Activated T-cell treated with anti-CD3 and anti-CD28 coated beads, Interleukin-2, amount 50 U/mL, for 72 hours (primary cell): ENCODE results near the gene EPHB3. TPM values are rescaled to one million over a fixed set of nuclear protein-coding genes. Genes with fewer than 3 reads are reported as not detected.

Experiments
- ATAC-seq, 2 donors: fragments of 150-1000 bp; cut with Tn5 transposase; replicated peaks in 1 of 2; 2 replicates each; pipeline ENCODE4 v1.10.0; 2021; ENCODE audit warnings: moderate library complexity in 2 of 2, mild to moderate bottlenecking in 1 of 2
- DNase-seq, 2 donors: peaks; one replicate each; pipeline ENCODE4 v3.0.0; 2021 to 2022; ENCODE audit warnings: mixed read lengths in 1 of 2
- H3K27ac Mint-ChIP-seq: one replicate; pipeline ENCODE4 v1.8.0; 2022; ENCODE audit warnings: mild to moderate bottlenecking, moderate library complexity, mixed read lengths
- H3K27me3 Mint-ChIP-seq: one replicate; pipeline ENCODE4 v1.8.0; 2022; ENCODE audit warnings: low read depth, mixed read lengths
- H3K36me3 Mint-ChIP-seq, 2 donors: one replicate each; pipeline ENCODE4 v1.8.0; 2022; ENCODE audit warnings: mixed read lengths in 2 of 2, mild to moderate bottlenecking in 1 of 2; ENCODE audit not compliant: insufficient read depth in 2 of 2
- H3K4me1 Mint-ChIP-seq: one replicate; pipeline ENCODE4 v1.8.0; 2022; ENCODE audit warnings: low read depth, mixed read lengths
- H3K4me3 Mint-ChIP-seq, 2 donors: one replicate each; pipeline ENCODE4 v1.8.0; 2022; ENCODE audit warnings: mild to moderate bottlenecking in 2 of 2, mixed read lengths in 2 of 2, moderate library complexity in 2 of 2
- H3K9me3 Mint-ChIP-seq, 2 donors: one replicate each; pipeline ENCODE4 v1.8.0; 2022; ENCODE audit warnings: mixed read lengths in 2 of 2
- total RNA-seq, 2 donors: library from RNA; stranded (reverse); gene quantifications; one replicate each; pipeline ENCODE4 v1.2.3, GENCODE V29; 2022

EPHB3 gene
- total RNA-seq, 2 donors from 2014 or later = 0.12 to 0.50 TPM

DNA sequence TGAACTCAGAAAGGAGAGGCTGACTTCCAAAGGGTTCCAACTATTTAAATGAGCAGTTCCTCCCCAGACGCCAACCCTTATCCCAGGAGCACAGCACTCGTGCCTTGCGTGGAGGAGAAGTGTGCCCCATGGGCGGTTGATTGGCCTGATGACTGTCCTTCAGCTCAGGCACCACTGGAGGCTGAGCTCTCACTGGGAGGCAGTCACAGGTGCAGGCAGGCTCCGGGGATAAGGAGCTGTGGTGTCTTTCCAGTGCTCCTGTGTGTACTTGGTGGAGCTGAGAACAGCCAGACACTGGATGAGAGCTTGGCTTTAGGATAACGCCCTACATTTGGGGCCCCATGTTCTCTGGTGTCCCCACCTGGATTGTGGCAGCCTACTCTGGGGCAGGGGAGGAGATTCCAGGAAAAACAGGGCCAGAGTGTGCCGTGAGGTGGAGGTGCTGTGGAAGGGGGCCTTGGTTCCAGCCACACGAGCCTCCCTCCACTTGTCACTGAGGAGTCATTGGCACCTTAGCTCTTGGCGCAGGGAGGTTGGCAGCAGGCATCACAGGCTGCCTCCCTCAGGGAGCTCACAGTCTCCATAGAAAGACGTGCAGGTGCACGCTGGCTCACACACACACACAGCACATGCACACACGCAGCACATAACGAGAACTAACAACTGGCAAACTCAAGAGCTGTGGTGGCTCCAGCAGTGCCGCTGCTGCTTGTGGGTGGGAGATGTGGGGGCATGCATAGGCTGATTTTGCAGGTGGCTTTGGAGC lies 22.7 kb upstream of the EPHB3 start:
- H3K27ac Mint-ChIP-seq = no peak overlapping the region
- ATAC-seq (no peak), DNase-seq (no peak)
- peaks cover 5% of the 10 kb centered on the region for H3K4me1 Mint-ChIP-seq
- H3K4me3 Mint-ChIP-seq = no peak overlapping the region
- no peaks in the 10 kb centered on the region for H3K36me3 Mint-ChIP-seq
- H3K27me3 Mint-ChIP-seq = peaks cover 29% of the 10 kb centered on the region
- no peaks in the 10 kb centered on the region for H3K9me3 Mint-ChIP-seq

DNA sequence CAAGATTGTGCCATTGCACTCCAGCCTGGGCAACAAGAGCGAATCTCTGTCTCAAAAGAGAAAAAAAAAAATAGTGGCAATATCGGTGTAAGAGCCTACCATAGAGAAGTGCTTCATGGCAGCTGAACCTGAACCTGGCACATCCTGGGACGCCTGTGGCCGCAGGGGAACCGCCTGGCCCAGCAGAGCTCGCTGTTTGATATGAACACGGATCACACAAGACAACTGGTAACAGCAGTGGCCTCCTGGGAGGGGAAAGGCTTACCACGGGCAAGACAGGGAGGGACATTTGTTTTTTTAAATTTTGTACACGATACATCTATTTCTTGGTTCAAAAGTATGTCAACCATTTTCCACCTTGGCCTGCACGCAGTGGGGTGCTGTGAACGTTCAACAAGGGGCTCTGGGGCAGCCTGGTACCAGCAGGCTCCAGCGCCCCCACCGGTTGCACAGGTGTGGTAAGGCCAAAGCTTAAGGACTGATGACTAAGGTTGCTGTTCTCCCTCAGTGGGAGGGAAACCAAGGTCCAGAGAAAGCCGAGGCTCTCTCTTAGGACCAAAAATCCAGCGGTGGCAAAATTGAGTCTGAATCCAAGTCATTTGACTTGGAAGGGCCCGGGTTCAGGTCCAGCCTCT lies 21.7 kb upstream of the EPHB3 start:
- Mint-ChIP-seq H3K4me3 (no peak overlapping the region), H3K27me3 (peaks cover 32% of the 10 kb centered on the region), H3K27ac (no peak overlapping the region), H3K9me3 (no peaks in the 10 kb centered on the region), H3K4me1 (peaks cover 9% of the 10 kb centered on the region), H3K36me3 (no peaks in the 10 kb centered on the region)
- DNase-seq = no peak
- ATAC-seq = no peak

DNA sequence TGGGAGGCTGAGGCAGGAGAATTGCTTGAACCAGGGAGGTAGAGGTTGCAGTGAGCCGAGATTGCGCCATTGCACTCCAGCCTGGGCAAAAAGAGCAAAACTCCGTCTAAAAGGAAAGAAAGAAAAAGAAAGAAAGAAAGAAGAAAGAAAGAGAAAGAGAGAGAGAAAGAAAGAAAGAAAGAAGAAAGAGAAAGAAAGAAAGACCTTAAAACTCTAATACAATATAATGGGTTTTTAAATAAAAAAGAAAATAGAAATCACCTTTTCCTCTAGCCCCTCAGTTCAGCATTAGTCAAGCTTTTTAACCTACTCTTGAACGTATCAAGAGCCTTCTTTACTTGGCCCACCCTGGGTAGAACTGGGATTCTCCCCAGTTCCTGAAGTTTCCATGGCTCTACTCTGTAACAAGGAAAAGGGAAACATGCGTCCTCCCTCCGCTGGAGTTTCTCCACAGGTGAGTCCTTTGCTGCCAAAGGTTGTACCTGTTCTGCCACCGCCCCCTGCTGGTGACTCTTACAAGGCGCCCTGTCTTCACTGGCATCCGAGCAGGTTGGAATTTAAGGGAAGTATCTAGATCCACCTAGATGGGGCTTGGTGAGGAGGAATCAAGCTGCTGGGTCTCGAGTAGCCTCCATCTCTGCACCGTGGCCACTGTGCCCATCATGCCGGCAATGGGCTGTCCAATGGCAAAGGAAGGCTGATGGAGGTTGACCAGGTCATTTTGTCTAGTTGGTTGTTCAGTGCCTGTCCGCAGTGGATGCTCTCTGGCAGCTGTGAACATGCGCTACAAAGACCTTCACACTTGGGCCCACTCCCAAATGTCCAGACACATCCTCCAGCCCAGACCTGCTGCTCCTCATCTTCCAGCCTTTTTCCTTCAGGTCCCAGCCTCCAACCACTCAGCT lies 20.6 kb upstream of the EPHB3 start:
- Mint-ChIP-seq H3K27me3 (peaks cover 32% of the 10 kb centered on the region), H3K4me3 (no peak overlapping the region), H3K4me1 (peaks cover 9% of the 10 kb centered on the region), H3K36me3 (no peaks in the 10 kb centered on the region), H3K9me3 (no peaks in the 10 kb centered on the region), H3K27ac (no peak overlapping the region)
- peak; percentile 77 to 82 for DNase-seq
- peak; percentile 65 to 76 for ATAC-seq

DNA sequence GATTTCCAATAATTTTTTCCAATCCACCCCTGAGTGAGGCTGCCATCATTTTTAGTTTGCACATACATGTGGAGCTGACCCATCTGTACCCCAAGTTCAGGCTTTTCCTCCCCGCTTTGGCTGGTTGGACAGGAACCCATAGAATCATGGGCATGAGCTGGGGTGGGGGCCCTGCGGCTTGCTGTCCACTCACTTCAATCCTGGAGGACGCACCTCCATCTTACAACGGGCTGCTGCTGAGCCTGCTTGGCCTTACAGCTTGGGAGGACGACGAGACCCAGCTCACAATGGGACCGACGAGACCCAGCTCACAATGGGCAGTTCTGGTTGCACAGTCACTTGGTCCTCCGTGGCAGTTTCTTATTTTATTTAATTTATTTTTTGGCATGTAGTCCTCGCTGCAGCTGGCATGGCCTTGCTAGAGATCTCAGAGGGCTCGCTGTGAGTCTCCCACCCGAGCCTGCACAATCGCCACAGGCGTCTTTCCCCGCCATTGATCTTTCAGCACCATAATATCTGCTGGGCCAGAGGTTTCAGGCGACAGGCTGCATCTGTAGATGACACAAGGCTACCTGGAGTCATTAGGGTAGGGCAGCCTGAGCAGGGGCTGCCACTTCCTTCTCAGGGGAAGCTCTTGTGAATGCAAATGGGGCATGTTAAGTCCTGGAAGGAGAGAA lies 19.6 kb upstream of the EPHB3 start:
- no peak for ATAC-seq

GRCh38 chr3:184542577-184542976 lies 19.0 kb upstream of the EPHB3 start:
- peaks cover 32% of the 10 kb centered on the region for H3K27me3 Mint-ChIP-seq
- no peak for DNase-seq
- H3K4me1 Mint-ChIP-seq = peaks cover 9% of the 10 kb centered on the region
- H3K27ac Mint-ChIP-seq = no peak overlapping the region
- H3K4me3 Mint-ChIP-seq = no peak overlapping the region
- no peaks in the 10 kb centered on the region for H3K36me3 Mint-ChIP-seq
- no peak for ATAC-seq
- no peaks in the 10 kb centered on the region for H3K9me3 Mint-ChIP-seq

More for the DNA sequence above, 19.6 kb upstream of the EPHB3 start:
- no peak overlapping the region for H3K4me3 Mint-ChIP-seq
- peaks cover 32% of the 10 kb centered on the region for H3K27me3 Mint-ChIP-seq
- no peak for DNase-seq
- H3K4me1 Mint-ChIP-seq = peaks cover 9% of the 10 kb centered on the region
- H3K36me3 Mint-ChIP-seq = no peaks in the 10 kb centered on the region
- no peaks in the 10 kb centered on the region for H3K9me3 Mint-ChIP-seq
- no peak overlapping the region for H3K27ac Mint-ChIP-seq

- Mint-ChIP-seq H3K9me3 (no peaks in the 10 kb centered on the region), H3K4me3 (no peak overlapping the region), H3K27ac (no peak overlapping the region), H3K27me3 (peaks cover 28% of the 10 kb centered on the region), H3K4me1 (peaks cover 9% of the 10 kb centered on the region), H3K36me3 (no peaks in the 10 kb centered on the region)
- ATAC-seq (no peak), DNase-seq (no peak)
Observed at GRCh38 chr3:184543256-184543655, 18.3 kb upstream of the EPHB3 start.

DNA sequence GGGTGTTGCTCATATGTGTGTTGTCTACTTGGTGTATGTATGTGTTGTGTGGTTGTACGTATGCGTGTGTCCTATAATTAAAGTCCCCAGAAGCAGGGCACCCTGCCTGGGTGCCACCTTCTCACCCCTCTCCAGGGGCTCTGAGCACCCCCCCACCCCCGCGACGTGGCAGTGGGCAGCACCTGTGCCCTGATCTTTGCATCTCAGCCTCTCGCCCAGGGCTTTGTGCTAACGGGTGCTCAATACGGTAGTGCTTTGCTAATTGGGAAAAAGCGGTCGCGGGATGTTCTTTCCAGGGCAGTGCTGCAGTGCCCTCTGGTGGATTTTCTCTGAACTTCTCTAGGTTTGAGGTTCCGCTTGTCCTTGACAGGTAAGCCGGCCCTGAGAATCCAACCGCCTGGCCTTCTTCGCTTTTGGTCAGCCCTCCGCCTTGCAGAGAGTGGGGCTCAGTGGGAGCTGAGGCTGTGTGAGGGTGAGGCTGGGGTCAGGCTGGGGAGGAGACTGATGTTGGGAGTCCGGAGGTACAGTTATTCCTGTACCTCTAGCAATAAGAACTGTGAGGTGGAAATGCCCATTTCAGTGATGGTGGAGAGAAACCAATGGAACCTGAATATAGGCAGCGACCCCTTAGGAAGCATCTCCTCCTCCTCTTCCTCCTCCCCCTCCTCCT lies 17.6 kb upstream of the EPHB3 start:
- Mint-ChIP-seq H3K27me3 (peaks cover 21% of the 10 kb centered on the region), H3K4me3 (peak overlapping the region in 1 of 2 donors; percentile 36), H3K9me3 (no peaks in the 10 kb centered on the region), H3K27ac (no peak overlapping the region), H3K4me1 (peaks cover 9% of the 10 kb centered on the region), H3K36me3 (no peaks in the 10 kb centered on the region)
- ATAC-seq = peak; percentile 78 to 80
- DNase-seq = peak; percentile 76 to 80

GRCh38 chr3:184544513-184544861 lies 17.1 kb upstream of the EPHB3 start:
- Mint-ChIP-seq H3K4me1 (peaks cover 9% of the 10 kb centered on the region), H3K36me3 (no peaks in the 10 kb centered on the region), H3K9me3 (no peaks in the 10 kb centered on the region), H3K27ac (no peak overlapping the region), H3K4me3 (no peak overlapping the region), H3K27me3 (peaks cover 19% of the 10 kb centered on the region)
- ATAC-seq = no peak
- DNase-seq = no peak

GRCh38 chr3:184545769-184546168 lies 15.8 kb upstream of the EPHB3 start:
- Mint-ChIP-seq H3K27me3 (peaks cover 19% of the 10 kb centered on the region), H3K4me3 (no peak overlapping the region), H3K9me3 (no peaks in the 10 kb centered on the region), H3K27ac (no peak overlapping the region), H3K4me1 (peaks cover 9% of the 10 kb centered on the region), H3K36me3 (no peaks in the 10 kb centered on the region)
- ATAC-seq = no peak
- DNase-seq = no peak

DNA sequence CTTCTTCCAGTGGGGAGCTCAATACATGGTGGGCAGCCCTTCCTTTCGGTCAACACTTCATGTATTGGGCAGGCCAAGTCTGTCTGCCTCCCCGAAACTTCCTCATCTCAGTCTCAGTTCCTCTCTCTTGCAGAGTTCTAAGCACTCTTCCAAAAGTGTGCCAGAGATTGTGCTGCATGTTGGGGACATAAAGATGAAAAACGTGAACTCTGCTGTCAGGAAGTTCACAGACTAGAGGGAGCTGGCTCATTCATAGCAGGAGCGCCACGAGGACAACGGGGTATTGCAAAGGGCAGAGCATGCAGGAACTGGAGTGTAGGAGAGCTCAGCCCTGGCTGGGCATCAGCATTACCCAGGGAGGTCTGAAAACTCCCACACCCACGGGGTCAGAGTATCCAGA lies 15.3 kb upstream of the EPHB3 start:
- no peak for DNase-seq
- Mint-ChIP-seq H3K36me3 (no peaks in the 10 kb centered on the region), H3K4me3 (no peak overlapping the region), H3K27ac (no peak overlapping the region), H3K27me3 (peaks cover 19% of the 10 kb centered on the region), H3K9me3 (no peaks in the 10 kb centered on the region), H3K4me1 (peaks cover 9% of the 10 kb centered on the region)
- ATAC-seq = no peak

DNA sequence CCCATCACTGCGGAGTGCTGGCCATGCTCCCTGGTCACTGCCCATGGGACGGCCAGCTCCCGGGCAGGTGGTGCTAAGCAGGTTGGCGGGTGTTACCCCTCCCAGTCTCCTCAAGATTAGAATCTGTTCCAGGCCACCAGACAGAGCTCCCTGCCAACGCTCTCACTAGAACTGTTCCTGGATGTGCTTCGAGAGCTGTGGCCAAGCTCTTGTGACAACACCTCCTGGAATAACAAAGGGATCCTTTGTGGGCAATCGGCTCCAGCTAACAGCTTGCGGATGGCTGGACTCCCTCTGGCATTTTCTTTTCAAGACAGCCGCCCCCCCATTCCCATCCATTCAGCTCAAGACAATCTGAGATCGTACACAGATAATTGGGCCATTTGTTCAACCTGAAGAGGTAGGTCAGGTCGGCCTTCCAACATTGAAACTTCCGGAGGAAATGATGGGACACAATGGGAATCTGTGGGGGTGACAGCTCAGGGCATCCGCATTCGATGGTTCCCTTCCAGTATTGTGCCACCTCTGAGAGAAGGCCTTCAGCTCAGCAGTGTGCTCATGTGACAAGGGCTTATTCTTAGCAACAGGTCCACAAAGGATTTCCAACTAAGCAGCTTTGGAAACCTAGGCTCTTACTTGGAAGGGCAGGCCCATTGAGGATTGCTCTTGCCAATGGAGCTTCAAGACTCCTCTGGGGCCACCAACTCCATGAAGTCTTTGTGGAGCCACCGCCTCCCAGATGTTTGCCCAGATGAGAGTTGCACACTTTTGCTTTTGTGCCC lies 11.6 kb upstream of the EPHB3 start:
- peaks cover 5% of the 10 kb centered on the region for H3K27me3 Mint-ChIP-seq
- H3K4me1 Mint-ChIP-seq = peaks cover 5% of the 10 kb centered on the region
- no peaks in the 10 kb centered on the region for H3K9me3 Mint-ChIP-seq

GRCh38 chr3:184551103-184551502 lies 10.5 kb upstream of the EPHB3 start:
- Mint-ChIP-seq H3K36me3 (no peaks in the 10 kb centered on the region), H3K9me3 (no peaks in the 10 kb centered on the region), H3K4me1 (peaks cover 7% of the 10 kb centered on the region), H3K27me3 (peaks cover 5% of the 10 kb centered on the region), H3K27ac (no peak overlapping the region), H3K4me3 (no peak overlapping the region)
- DNase-seq (no peak), ATAC-seq (no peak)

More for the DNA sequence above, 11.6 kb upstream of the EPHB3 start:
- no peak for DNase-seq
- no peak for ATAC-seq
- no peaks in the 10 kb centered on the region for H3K36me3 Mint-ChIP-seq
- no peak overlapping the region for H3K27ac Mint-ChIP-seq
- no peak overlapping the region for H3K4me3 Mint-ChIP-seq
